ENCODE data around the gene BARD1.

DNA sequence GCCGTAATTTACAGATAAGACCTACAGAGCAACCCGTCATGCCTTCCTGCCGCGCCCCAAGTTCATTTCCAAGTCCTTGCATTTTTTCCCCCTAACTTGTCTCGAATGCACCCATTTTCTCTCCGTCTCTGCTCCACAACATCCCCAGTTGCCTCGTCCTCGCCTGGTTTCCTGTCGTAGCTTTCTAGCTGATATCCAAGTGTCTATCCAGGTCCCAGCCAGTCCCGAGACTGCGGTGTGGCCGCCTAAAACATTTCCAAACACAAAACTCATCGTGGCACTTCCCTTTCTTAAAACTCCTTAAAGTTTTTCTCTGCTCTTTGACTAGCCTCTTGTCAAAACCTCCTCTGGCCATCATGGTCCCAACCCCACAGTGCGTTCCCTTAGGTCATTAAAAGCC lies 1.2 kb upstream of the BARD1 start:
- TF ChIP-seq, protein P1, sequence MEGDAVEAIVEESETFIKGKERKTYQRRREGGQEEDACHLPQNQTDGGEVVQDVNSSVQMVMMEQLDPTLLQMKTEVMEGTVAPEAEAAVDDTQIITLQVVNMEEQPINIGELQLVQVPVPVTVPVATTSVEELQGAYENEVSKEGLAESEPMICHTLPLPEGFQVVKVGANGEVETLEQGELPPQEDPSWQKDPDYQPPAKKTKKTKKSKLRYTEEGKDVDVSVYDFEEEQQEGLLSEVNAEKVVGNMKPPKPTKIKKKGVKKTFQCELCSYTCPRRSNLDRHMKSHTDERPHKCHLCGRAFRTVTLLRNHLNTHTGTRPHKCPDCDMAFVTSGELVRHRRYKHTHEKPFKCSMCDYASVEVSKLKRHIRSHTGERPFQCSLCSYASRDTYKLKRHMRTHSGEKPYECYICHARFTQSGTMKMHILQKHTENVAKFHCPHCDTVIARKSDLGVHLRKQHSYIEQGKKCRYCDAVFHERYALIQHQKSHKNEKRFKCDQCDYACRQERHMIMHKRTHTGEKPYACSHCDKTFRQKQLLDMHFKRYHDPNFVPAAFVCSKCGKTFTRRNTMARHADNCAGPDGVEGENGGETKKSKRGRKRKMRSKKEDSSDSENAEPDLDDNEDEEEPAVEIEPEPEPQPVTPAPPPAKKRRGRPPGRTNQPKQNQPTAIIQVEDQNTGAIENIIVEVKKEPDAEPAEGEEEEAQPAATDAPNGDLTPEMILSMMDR (IDR thresholded peaks at IDR 0.05; ENCODE audit: low read length) = no peak
- TF ChIP-seq EZH2 (IDR thresholded peaks at IDR 0.05; ENCODE audit: borderline replicate concordance, low read length) = no peak

All from OCI-LY1 (cell line).